Parathyroid adenoma (tissue), 2 donors: Measurements from ENCODE around the gene ZC3H12C.

Source experiments
- H2AFZ ChIP-seq: fragments of 300-600 bp; sonication (generic); one replicate; pipeline ENCODE4 v1.7.0; 2017; ENCODE audit warnings: antibody characterized with exemption, mild to moderate bottlenecking
- H3K27ac ChIP-seq: fragments of 300-600 bp; sonication (generic); one replicate; pipeline ENCODE4 v1.7.0; 2017
- H3K27me3 ChIP-seq: fragments of 300-600 bp; sonication (generic); one replicate; pipeline ENCODE4 v1.7.0; 2017; ENCODE audit warnings: low read length; ENCODE audit not compliant: control insufficient read depth, insufficient read depth
- H3K36me3 ChIP-seq: fragments of 300-600 bp; sonication (generic); one replicate; pipeline ENCODE4 v1.7.0; 2017; ENCODE audit warnings: low read length; ENCODE audit not compliant: control insufficient read depth, insufficient read depth
- H3K4me1 ChIP-seq: fragments of 300-600 bp; sonication (generic); one replicate; pipeline ENCODE4 v1.7.0; 2017; ENCODE audit warnings: control low read depth
- H3K4me2 ChIP-seq: fragments of 300-600 bp; sonication (generic); one replicate; pipeline ENCODE4 v1.7.0; 2017; ENCODE audit warnings: low read length
- H3K4me3 ChIP-seq: fragments of 300-600 bp; sonication (generic); one replicate; pipeline ENCODE4 v1.7.0; 2017; ENCODE audit warnings: low read depth, low read length
- H3K79me2 ChIP-seq: fragments of 300-600 bp; sonication (generic); one replicate; pipeline ENCODE4 v1.7.0; 2017; ENCODE audit warnings: control low read depth
- H3K9ac ChIP-seq: fragments of 300-600 bp; sonication (generic); one replicate; pipeline ENCODE4 v1.7.0; 2017; ENCODE audit warnings: mild to moderate bottlenecking
- H3K9me3 ChIP-seq: fragments of 300-600 bp; sonication (generic); one replicate; pipeline ENCODE4 v1.7.0; 2017; ENCODE audit warnings: low read length; ENCODE audit not compliant: control insufficient read depth
- CTCF ChIP-seq: fragments of 300-600 bp; sonication (generic); IDR thresholded peaks from one replicate; pipeline ENCODE4 v1.7.0; 2017; ENCODE audit warnings: antibody characterized with exemption, mild to moderate bottlenecking
- donor health status: primary hyperparathyroidism.

The ZC3H12C gene

GRCh38 chr11:110219006-110219785, 126.0 kb downstream of the ZC3H12C start:
- H2AFZ ChIP-seq: no peak overlapping the region
- H3K27ac ChIP-seq: no peak overlapping the region
- H3K9me3 ChIP-seq: no peaks in the 10 kb centered on the region
- no peaks in the 10 kb centered on the region for H3K36me3 ChIP-seq
- no peak overlapping the region for H3K4me3 ChIP-seq
- no peak overlapping the region for H3K9ac ChIP-seq
- H3K4me2 ChIP-seq: no peak overlapping the region
- no peaks in the 10 kb centered on the region for H3K27me3 ChIP-seq
- no peak for TF ChIP-seq CTCF
- H3K79me2 ChIP-seq: no peaks in the 10 kb centered on the region
- H3K4me1 ChIP-seq: no peaks in the 10 kb centered on the region
